SKM-1 (cell line): ENCODE measurements around the gene TPPP.
"Not testable (repeated sequence)": the region's sequence is repeated elsewhere in the genome, so short reads cannot be mapped to it uniquely, and the experiment has no call there.

Experiments
- DNase-seq: peaks from one replicate; lab custom pipeline; 2025; ENCODE audit not compliant: unreplicated experiment; lab: John Stamatoyannopoulos, UW

Gene TPPP

DNA sequence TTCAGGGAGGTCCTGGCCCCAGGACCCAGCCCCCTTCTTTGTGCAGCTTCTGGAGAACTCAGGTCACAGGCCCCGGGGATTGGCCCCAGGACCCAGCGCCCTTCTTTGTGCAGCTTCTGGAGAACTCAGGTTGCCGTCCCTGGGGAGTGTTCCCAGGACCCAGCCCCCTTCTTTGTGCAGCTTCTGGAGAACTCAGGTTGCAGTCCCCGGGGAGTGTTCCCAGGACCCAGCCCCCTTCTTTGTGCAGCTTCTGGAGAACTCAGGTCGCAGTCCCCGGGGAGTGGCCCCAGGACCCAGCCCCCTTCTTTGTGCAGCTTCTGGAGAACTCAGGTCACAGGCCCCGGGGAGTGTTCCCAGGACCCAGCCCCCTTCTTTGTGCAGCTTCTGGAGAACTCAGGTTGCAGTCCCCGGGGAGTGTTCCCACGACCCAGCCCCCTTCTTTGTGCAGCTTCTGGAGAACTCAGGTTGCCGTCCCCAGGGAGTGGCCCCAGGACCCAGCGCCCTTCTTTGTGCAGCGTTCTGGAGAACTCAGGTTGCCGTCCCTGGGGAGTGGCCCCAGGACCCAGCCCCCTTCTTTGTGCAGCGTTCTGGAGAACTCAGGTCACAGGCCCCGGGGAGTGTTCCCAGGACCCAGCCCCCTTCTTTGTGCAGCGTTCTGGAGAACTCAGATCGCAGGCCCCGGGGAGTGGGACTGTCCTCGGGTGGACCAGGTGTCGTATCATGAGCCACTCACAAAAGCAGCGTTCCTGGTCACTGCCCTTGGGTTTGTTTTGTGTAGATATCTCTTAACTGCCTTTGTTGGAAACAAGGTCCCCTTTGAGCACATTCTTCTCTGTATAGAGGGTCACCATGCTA, 64.6 kb downstream of the TPPP start:
- DNase-seq = not testable (repeated sequence)

DNA sequence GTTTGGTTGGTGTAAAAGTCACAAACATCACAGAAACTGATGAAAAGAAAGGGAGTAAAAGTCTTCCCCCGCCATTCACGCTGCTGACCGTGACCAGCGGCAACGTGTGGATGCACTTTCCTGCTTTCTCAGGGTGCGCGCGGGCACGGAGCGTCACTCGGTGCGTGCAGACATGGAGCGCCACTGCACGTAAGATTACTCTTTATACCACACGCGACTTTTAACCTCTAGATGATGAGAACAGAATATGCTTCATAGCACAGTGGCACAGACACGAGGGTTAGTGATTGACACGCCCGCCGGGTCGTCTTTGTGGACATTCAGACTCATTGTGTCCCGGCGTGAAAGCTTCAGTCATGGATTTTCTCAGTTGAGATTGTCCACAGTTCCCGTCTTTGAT, 65.3 kb downstream of the TPPP start:
- no peak for DNase-seq

DNA sequence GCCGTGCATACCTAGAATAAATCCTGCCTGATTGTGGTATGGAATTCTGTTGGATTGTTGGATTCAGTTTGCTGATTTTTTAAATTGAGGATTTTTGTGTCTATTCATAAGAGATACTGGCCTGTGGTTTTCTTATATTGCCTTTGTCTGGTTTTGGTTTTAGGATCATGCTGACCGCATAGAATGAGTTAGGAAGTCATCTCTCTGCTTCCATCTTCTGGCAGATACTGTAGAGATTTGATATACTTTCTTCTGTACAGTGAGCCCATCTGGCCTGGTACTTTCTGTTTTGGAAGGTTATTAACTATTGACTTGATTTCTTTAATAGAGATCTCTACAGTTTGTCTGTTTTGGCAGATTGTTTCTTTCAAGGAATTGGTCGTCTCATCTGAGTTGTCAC, 66.3 kb downstream of the TPPP start:
- no peak for DNase-seq

DNA sequence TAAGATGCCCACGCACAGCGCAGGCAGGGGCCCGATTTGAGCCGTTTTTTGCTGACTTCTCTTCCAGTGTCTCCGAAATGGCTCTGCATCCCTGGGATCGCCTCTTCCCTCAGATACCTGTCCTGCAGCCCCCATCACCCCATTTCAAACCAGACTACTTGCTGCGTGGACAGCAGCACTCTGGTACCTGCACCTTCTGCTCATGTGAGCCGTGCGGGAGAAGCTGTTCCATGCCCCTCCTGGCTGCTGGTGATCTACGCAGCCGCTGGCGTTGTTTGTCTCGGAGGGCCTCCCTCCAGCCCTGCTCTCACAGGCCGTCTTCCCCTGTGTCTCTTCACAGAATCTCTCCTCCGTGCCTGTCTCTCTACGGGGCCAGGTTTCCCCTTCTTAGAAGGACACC, 67.6 kb downstream of the TPPP start:
- no peak for DNase-seq

DNA sequence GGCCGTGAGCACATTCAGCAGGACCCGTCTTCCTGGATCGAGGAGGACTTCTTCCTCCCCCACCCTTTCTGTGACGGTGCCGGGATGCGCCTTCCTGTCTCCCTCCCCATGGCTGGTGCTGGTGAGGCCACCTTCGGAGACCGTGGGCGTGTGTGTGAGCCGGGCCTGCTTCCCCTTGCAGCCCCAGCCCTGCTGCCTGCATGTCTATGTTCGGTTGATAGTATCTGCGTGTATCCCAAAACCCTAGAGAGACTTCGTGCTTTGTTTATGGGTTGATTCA, 68.3 kb downstream of the TPPP start:
- DNase-seq = no peak

DNA sequence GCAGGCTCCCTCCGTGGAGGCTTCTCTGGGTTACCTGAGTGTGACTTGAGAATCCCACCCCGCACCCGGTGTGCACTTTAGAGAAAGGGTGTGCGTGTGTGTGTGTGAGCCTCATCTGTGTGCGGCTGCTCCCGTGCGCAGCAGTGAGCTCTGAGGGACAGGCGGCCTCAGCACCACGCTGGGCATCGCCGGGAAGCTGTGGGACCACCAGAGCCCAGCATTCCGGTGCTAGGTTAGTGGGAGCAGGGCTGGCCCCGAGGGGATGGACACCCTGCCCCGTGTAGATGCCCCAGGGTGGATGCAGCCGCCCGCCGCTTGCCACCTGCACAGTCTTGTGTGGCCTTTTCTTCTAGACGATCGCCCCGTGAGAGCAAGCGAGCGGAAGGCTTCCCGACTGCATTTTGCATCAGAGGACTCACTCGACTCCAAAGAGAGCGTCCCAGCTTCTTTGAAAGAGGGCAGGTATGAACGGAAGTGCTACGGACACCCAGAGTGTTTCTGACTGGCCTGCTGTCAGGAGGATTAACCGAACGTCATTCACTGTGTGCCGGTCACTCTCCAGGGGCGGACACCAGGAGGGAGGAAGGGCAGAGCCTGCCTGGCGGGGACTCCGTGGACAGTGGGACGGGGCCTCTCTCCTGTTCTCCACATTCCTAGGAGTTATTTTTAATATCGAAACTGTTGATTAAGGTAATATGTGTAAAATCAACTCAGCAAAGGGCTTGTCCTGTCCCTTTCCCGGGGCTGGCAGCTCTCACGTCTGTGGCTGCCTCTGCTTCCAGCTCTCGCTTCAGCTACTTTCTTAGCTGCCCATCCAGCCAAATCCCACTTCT, 68.8 kb downstream of the TPPP start:
- DNase-seq = no peak

DNA sequence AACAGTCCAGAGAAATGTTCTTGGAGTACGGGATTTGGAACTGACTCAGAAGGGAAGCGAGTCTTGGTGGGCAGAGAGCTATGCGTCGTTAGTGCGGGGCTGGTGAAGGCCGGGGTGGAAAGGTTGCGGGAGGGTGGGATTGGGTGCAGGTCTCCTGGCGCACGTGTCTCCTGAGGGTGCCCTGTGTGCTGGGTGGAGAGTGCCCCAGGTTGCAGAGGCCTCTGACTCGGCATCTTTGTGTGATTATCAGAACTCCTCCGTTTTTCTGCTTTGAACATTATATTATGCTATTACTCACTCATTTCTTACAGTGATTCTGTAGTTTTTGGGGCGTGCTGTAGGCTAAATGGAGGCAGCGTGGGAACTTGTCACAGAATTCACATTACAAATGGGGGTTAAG, 69.6 kb downstream of the TPPP start:
- DNase-seq = no peak

DNA sequence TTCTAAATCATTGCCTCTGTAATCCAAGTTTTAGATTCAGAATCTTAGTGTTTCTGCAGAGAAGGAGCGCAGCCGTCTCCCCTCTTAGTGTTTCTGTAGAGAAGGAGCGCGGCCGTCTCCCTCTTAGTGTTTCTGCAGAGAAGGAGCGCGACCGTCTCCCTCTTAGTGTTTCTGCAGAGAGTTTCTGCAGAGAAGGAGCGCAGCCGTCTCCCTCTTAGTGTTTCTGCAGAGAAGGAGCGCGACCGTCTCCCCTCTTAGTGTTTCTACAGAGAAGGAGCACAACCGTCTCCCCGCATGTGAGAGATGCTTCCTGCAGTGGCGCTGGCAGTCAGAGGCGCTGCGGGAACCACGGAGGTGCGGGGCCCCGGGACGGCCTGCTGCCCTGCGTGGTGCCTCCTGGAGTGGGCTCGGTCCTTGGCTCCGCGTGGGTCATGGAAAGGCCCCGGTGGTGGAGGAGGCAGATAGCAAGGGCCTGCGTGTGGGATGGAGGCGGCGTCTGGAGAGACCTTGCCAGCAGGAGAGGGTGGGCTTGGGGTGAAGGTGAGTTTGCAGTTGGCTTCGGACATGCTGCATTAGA, 70.1 kb downstream of the TPPP start:
- no peak for DNase-seq

DNA sequence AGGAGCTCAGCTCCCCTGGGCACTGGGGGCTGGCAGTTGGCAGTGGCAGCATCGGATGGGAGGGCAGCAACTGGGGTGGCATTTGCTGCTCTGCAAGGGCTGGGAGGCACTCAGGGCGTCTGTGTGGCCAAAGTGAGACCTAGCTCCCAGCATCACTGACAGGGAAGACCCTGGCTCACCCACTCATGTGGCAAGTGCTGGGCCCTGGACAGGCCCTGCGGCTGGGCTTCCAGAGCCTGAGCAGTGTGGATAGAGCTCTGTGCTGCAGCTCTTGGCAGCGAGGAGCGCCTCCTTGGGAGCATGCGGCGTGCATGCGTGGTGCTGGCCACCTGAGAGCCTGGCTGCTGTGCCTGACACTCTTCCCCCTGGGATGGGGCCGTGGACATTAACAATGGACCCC, 70.8 kb downstream of the TPPP start:
- no peak for DNase-seq

DNA sequence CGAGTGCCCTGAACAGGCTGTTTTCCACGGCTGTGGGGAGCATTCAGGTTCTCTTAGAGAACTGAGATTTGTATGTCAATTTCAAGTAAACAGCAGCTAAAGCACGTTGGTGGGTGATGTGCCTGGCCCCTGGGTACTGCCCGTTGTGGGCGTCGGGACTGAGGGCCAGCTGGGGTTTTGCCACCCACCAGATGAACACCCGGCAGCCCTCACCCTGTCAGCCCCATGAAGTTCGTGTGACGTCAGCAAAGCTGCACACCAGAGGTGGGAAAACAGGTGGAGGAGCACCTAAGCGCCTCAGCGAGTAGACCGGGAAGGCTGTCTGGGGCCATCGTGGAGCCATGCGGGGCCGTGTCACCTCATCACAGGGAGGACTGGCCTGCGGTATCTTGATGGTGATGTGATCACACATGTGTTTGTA, 71.8 kb downstream of the TPPP start:
- DNase-seq = no peak

DNA sequence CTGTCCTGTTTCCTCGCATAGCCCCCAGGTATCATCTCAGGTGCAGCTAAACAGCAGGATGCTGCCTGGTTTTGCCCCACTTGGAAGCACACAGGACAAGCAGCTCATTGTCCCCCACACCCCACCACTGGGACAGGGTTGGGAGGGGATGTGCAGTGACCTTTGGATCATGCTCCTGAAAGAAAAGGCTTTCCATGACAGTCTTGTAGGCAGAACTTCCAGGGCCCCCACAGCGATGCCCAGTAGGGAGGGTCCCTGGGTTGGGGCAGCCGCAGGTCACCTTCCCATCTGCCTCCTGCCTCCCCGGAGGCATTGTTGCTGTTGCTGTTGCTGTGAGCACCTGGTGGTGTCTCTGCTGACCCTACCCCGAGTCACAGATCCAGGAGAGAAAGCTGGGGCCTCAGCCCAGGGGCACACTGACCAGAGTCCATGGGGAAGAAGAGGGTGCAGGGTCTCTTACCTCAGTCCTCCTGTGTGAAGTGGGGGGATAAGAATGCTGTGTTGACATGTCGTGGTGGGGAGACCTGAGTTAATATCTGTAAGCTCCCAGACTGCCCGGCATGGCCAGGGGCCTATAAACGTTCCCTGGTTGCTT, 72.5 kb downstream of the TPPP start:
- no peak for DNase-seq

DNA sequence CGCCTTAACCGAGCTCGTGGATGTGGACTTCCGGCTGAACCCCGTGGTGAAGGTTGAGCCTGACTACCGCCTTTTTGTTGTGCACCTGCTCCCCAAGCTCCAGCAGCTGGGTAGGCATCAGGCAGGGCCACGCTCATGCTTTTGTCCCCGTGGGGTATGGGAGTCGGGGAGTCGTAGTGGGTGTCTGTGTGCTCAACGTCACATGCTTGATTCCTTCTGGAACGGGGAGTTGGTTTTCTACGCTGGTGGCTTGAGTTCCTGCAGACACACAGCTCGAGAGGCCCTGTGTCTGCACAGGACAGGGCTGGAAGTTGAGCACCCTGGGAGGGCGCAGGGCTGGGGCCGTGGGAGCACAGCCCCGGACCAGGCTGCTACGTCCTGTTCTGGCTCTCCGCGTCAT, 73.0 kb downstream of the TPPP start:
- DNase-seq = no peak

DNA sequence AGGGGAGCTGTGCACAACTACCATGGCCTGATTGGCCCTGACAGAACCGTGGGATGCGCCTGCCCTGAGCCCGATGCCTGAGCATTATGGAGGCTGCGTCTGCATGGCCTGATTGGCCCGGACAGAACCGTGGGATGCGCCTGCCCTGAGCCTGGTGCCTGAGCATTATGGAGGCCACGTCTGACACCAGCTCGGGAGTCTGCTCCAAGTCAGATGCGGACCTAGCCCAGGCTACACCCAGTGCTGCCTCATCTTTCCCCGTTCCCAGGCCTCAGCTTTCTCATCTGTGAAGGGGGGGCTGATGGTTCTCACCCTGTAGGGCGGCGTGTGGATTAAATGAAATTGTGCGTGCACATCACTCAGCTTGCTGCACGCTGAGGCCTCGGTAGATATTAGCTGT, 73.7 kb downstream of the TPPP start:
- DNase-seq = no peak

DNA sequence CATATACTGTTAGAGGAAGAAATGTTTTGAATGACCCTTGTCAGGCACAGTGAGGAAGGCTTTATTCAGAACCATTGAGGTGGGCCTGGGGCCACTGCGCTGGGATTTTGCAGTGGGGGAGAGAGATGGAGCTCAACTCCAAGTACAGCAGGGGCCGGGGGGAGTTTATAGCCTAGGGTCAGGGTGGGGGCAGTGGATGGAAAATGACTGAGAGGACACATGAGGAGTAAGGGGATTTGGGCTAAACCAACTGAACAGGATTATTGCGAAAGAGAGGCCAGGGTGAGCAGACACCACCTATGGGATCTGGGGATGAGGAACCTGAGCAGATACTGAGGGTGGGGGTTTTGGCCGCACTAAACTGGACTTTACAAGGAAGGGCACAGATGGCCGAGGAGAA, 74.7 kb downstream of the TPPP start:
- DNase-seq = no peak

DNA sequence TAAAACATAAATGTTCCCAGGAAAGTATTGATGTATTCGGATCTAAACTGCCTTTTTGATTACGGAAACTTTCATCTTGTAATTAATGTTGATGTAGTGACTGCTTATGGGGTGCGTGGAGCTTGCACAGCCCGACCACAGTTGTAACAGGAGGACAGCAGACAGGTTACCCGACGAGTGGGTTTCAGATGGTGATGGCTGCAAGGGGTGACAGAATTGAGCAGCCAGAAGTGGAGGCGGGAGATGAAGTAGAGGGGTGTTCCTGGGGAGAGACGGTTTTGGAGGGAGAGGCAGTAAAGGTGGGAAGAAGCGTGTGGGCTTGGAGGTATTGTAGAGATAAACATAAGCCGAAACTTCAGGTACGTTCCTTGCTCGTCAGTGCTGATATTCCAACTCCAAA, 75.3 kb downstream of the TPPP start:
- DNase-seq = no peak

DNA sequence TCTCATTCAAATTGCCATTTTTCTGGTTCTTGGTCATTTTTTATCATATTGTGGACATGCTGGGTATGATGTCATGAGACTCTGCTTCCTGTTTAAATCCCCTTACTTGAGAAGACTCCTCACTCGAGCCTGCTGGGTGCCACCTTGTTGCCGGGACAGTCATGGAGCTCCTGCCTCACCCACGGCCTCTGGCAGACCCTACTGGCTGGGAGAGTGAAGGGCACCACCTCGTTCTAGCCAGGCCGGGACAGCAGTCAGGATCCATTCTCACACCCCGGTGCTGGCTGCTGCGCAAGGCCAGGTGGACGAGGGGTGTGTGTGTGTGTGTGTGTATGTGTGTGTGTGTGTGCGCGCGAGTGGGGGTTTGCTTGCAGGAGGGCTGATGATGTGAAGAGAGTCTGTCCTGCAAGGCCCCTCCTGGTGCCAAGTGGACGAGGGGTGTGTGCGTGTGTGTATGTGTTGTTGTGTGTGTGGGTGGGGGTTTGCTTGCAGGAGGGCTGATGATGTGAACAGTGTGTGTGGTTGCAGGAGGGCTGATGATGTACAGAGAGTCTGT, 76.6 kb downstream of the TPPP start:
- no peak for DNase-seq

DNA sequence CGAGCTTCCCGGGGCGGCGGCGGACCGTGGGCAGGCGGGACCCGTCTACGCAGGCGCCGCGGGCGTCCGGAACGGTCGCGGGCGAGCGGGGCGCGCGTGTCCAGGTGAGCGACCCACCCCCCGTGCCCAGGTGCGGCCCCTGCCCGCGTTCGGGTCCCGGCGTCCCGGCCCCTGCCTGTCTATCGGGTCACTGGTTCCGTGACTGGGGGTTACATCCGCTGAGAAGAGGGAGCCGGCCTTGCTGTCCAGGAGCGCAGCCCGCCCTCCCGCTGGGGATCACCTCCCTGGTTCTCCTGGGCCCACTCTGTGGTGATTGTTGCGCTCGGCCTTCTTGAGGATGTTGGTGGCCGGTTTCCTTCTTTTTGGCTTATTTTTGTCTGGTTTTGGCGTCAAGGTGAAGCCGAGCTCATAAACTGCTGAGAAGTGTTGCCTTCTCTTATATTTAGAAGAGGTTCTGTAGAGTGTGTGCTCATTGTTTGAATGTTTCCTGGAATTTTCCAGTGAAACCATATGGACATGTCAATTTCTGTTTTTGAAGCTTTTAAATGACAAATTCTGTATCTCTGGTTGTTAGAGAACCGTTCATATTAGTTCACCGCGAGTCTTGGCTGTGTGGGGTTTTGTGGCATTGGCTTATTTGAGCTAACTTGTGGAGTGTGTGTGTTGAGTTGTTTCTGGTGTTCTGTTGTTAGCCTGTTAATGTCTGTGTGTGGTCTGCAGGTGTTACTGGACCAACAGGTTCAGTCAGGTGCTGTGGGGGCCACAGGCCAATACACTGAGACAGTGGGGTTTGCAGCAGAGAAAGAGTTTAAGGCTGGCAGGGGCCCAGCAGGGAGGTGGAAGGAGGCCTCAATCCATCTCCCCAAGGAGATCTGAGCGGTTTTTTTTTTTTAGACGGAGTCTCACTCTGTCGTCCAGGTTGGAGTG, 80.4 kb downstream of the TPPP start:
- DNase-seq = no peak

DNA sequence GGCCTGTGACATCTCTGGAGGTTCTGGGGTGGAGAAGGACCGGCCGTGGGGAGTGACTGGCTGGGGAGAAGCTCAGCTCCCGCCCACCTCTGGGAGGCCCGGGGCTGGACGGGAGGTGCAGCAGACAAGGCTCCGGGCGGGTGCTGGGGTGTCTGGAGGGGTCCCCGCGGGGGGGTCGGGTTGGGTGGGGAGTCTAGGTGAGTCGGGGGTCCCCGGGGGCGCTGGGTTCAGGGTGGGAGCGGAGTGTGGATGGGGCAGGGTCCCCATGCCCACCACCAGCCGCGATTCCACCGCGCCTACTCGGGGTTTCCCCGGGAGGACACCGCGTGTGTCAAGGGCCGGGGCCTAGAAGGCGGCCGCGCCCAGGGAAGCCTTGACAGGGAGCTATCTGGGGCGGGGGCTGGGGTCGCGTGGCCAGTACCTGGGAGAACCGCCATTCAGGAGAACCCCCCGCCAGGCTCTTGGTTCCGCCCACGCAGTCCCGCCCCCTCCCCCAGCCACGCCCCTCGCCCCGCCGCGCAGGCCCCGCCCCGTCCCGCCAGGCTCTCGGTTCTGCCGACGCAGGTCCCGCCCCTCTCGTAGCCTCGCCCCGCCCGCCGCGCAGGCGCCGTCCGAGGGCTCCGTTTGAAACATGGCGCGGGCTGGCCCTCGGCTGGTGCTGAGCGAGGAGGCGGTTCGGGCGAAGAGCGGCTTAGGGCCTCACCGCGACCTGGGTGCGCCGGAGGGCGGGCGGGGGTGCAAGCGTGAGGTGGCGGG, 81.2 kb downstream of the TPPP start, which contains the start of gene CEP72:
CEP72 (plus strand) TSS at position 610 of the 756 bp plus-strand sequence; CDS start at position 632, 22 bp downstream.
- DNase-seq = peak; percentile 64
